GM18502 (cell line): ENCODE measurements around the gene MRAS.
"Not testable (repeated sequence)": the region's sequence is repeated elsewhere in the genome, so short reads cannot be mapped to it uniquely, and the experiment has no call there.

ENCODE experiments used
- ATAC-seq: cut with Tn5 transposase; IDR thresholded peaks from one replicate; pipeline ENCODE4 v1.9.1; 2021; ENCODE audit warnings: mild to moderate bottlenecking; ENCODE audit not compliant: unreplicated experiment, poor library complexity

MRAS gene

GRCh38 chr3:138364356-138365252 is 16.2 kb downstream of the MRAS start:
- no peak for ATAC-seq

- no peak for ATAC-seq
These were observed 16.8 kb downstream of the MRAS start for GRCh38 chr3:138365253-138365555.

GRCh38 chr3:138366006-138366759 is 17.8 kb downstream of the MRAS start:
- no peak for ATAC-seq

GRCh38 chr3:138367326-138367850 is 19.0 kb downstream of the MRAS start:
- ATAC-seq, result no peak

DNA sequence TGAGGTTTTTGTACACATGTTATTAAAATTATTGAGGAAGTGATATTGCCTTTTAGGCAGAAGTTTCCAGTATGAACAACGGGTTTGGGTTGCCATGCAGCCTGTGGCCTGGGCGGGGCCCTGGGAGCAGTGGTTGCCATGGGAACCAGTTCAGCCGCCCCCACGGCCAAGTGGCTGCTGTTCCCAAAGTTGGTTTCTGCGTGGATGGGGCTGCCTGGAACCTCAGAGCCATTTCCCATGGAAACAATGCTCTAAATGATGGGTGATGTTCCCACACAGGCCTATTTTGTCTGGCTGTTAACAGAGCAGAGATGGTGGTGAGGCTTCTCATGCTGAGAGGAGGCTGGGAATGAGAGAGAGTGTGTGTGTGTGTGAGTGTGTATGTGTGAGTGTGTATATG is 19.5 kb downstream of the MRAS start:
- no peak for ATAC-seq

- no peak for ATAC-seq
These were observed 20.9 kb downstream of the MRAS start for GRCh38 chr3:138369151-138369900.

- ATAC-seq, result no peak
These were observed 21.9 kb downstream of the MRAS start for GRCh38 chr3:138370321-138370720.

DNA sequence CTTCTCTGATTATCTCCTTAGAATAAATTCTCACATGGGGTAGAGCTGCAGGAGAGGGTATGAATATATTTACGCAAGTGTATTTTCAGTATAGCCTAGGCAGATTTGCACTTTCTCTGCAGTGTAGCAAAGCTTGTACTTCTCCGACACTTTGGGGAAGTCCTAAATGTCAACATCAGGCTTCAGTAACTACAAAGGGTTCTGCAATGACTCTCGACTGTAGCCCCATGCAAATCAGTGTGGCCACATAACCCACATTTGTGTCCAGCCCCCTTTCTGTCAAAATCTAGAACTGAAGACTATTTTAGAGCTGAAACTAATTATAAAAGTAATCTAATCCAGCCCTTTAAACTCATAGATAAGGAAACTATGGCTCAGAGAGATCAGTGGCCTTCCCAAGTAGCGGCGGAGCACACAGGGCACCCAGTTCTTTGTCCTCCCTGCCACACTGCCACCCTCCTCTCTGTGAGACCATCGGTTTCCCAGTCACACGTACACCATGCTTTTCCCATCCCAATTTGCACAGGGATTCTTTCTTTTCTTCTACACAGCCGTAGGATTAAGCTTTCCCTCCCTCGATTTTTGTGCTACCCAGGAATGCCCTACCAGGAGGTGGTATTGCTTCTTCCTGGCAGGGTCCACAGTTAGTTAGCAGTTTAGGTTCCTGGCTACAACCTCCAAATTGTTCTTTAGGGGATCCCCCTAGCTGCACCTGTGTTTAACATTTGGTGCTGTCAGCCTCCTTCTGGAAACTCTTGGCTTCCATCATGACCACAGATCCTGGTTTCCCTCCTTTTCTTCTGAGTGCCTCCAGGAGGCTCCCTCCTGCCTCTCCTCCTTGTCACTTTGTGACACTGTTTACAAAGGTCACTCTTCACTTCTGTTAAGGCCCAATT is 22.9 kb downstream of the MRAS start:
- peak; percentile 100 for ATAC-seq

GRCh38 chr3:138373087-138373735 is 24.8 kb downstream of the MRAS start:
- ATAC-seq, result no peak

DNA sequence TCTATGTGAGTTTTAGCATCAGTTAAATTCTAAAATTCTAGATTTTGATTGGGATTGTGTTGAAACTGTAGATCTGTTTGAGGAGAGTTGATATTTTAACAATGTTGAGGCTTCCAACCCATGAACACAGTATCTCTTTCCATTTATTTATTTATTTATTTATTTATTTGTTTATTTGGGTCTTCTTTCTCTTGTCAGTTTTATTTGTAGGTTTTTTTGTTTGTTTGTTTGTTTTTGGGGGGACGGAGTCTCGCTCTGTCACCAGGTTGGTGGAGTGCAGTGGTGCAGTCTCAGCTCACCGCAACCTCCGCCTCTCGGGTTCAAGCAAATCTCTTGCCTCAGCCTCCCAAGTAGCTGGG is 25.3 kb downstream of the MRAS start:
- no peak for ATAC-seq

DNA sequence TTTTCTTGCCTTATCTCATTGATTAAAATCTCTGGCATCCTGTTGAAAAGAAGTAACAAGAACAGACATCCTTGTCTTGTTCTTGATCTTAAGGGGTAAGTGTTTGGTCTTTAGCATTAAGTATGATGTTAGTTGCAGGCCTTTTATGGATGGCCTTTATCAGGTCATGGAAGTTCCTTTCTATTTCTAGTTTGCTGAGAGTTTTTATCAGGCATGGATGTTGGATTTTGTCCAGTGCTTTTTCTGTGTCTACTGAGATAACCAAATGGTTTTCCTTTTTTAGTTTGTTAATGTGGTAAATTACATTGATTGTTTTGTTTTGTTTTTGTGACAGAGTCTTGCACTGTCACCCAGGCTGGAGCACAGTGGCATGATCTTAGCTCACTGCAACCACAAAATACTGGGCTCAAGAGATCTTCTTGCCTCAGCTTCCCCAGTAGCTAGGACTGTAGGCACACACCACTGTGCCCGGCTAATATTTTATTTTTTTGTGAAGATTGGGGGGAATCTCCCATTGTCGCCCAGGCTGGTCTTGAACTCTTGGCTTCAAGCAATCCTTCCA is 26.3 kb downstream of the MRAS start:
- ATAC-seq, result no peak

DNA sequence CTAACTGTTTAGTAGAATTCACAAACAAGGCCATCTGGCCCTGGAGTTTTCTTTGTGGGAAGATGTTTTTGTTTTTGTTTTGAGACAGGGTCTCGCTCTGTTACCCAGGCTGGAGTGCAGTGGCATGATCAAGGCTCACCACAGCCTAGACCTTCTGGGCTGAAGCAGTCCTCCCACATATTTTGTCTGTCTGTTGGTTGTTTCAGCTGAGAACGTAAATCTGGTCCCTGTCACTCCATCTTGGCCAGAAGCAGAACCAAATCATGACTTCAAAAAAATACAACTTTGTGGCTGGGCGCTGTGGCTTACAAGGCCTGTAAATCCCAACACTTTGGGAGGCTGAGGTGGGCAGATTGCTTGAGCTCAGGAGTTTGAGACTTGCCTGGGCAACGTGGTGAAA is 27.1 kb downstream of the MRAS start:
- ATAC-seq, result no peak

DNA sequence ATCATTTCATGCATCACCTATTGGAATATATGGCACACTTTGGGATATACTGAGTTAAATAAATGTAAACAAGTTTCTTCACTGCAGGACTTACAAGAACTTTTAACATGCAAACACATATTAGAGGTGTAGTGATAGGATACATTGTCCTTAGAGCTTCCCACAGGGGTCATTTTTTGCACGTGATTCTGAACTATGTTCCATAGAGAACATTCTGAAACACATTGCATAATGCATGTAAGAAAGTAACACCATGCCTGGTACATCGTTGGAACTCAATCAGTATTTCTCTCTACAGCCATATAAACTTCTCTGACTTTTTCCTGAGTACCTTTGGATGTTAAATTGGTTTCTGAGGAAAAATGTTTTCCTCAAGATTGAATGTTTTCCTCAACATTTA is 28.3 kb downstream of the MRAS start:
- no peak for ATAC-seq

GRCh38 chr3:138377212-138377611 is 28.8 kb downstream of the MRAS start:
- not testable (repeated sequence) for ATAC-seq

DNA sequence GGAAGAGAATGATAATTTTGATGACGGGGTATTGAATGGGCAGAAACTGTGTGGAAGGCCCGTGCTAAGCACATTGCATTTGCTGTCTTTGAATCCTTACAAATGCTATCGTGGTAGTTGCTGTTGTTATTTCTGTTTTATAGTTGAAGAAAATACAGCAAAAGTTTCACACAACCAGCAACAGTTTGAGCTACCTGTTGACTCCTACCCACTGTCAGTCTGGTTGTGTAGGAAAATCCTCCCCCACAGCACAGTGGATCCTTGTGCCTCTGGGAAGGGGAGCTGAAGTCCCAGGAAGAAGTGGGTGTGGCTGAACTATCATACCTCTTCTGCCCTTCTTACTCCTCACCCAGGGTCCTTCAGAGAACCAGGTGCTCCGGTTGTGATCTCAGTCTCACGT is 29.4 kb downstream of the MRAS start:
- ATAC-seq, result no peak

DNA sequence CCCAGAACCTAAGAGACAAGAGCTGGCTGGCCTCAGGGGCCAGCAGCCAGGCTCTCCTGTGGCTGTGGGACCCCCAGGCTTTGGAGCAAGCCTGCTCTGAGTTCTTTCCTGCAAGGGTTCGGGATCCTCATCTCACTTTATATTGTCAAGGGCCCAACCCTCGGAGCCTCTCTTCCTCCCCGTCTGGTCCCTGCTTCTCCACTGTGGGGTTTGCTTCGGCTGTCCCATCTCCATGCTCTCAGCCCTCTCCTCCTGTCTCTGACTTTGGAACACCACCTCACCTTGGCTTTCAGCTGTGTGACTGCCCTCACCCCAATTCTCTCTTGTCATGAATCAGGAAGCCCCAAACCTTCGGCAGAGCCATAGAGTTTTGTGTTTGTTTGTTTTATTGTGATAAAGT is 30.0 kb downstream of the MRAS start:
- ATAC-seq, result no peak

GRCh38 chr3:138378990-138379389 is 30.6 kb downstream of the MRAS start:
- no peak for ATAC-seq

- no peak for ATAC-seq
These were observed 33.1 kb downstream of the MRAS start for GRCh38 chr3:138381413-138381901.
